SU-DHL-6 (cell line): ENCODE data around the gene OCEL1.

Experiments
- H2AFZ ChIP-seq: fragments of 200-600 bp; sonication (generic); 2 replicates; pipeline ENCODE4 v1.6.1; 2014; ENCODE audit warnings: low read depth, mild to moderate bottlenecking, moderate library complexity, mixed read lengths, antibody characterized with exemption, low read length; ENCODE audit not compliant: severe bottlenecking
- H3F3A ChIP-seq: fragments of 200-600 bp; shearing (Covaris generic); 2 replicates; pipeline ENCODE4 v1.6.0; 2016; ENCODE audit warnings: antibody characterized with exemption, mild to moderate bottlenecking; ENCODE audit not compliant: insufficient read depth
- H3K27ac ChIP-seq: fragments of 200-600 bp; sonication (generic); 2 replicates; pipeline ENCODE4 v1.5.1; 2016; ENCODE audit warnings: low read depth, mild to moderate bottlenecking, low read length, moderate library complexity, mixed read lengths
- H3K27me3 ChIP-seq: fragments of 200-600 bp; sonication (generic), shearing (Covaris generic); 2 replicates; pipeline ENCODE4 v1.6.0; 2014; ENCODE audit warnings: mild to moderate bottlenecking, low read length
- H3K36me3 ChIP-seq: fragments of 200-600 bp; sonication (generic); 2 replicates; pipeline ENCODE4 v1.6.1; 2014; ENCODE audit warnings: mild to moderate bottlenecking, low read length, mixed read lengths
- H3K4me2 ChIP-seq: fragments of 300-600, 200-600 bp; shearing (Covaris generic), sonication (generic); 2 replicates; pipeline ENCODE4 v1.6.0; 2014; ENCODE audit warnings: low read length, low read depth, mild to moderate bottlenecking; ENCODE audit not compliant: poor library complexity, severe bottlenecking
- H3K4me3 ChIP-seq: fragments of 200-600 bp; sonication (generic); 2 replicates; pipeline ENCODE4 v1.5.1; 2014; ENCODE audit warnings: antibody characterized with exemption, low read length, mild to moderate bottlenecking, mixed read lengths; ENCODE audit not compliant: insufficient read depth, poor library complexity, severe bottlenecking
- H3K79me2 ChIP-seq: fragments of 200-600 bp; sonication (generic); 2 replicates; pipeline ENCODE4 v1.6.1; 2014; ENCODE audit warnings: mild to moderate bottlenecking, low read length, moderate library complexity; ENCODE audit not compliant: insufficient read depth
- H3K9ac ChIP-seq: fragments of 200-600 bp; sonication (generic); 2 replicates; pipeline ENCODE4 v1.7.0; 2014; ENCODE audit warnings: mild to moderate bottlenecking, low read length
- H3K9me2 ChIP-seq: fragments of 200-600 bp; sonication (generic); replicated peaks from 2 replicates; pipeline ENCODE4 v1.6.1; 2014; ENCODE audit warnings: low read length; ENCODE audit not compliant: insufficient read depth
- H3K9me3 ChIP-seq: fragments of 200-600 bp; sonication (generic); 2 replicates; pipeline ENCODE4 v1.6.1; 2014; ENCODE audit warnings: low read length, mixed read lengths; ENCODE audit not compliant: insufficient read depth
- H4K20me1 ChIP-seq: fragments of 200-600 bp; sonication (generic); 2 replicates; pipeline ENCODE4 v1.6.1; 2014; ENCODE audit warnings: low read depth, mild to moderate bottlenecking, antibody characterized with exemption, low read length, moderate library complexity, mixed read lengths
- CTCF ChIP-seq: fragments of 200-600 bp; sonication (generic); IDR thresholded peaks from one replicate; pipeline ENCODE4 v1.5.1; 2017; ENCODE audit warnings: antibody characterized with exemption, mild to moderate bottlenecking, low read length, moderate library complexity; ENCODE audit not compliant: insufficient read depth, poor library complexity, severe bottlenecking
- EZH2phosphoT487 ChIP-seq: fragments of 200-600 bp; sonication (generic), shearing (Covaris generic); conservative IDR thresholded peaks from 2 replicates; pipeline ENCODE4 v1.6.1; 2018; ENCODE audit warnings: mild to moderate bottlenecking, antibody characterized with exemption, low read length, moderate library complexity, mixed read lengths

The OCEL1 gene

GRCh38 chr19:17226002-17226933, at the start of gene OCEL1:
OCEL1 (plus strand) TSS chr19:17226226; CDS start chr19:17226248, 22 bp downstream.
- Histone ChIP-seq H3K36me3 (no peaks in the 10 kb centered on the region), H3K9ac (peak within 1 kb of the TSS; percentile 75), H3K4me3 (peak within 1 kb of the TSS; percentile 65), H2AFZ (peak within 1 kb of the TSS; percentile 77), H3K79me2 (no peaks in the 10 kb centered on the region), H3F3A (no peaks in the 10 kb centered on the region), H3K9me3 (no peaks in the 10 kb centered on the region), H3K27ac (peak within 1 kb of the TSS; percentile 68), H3K9me2 (no peaks in the 10 kb centered on the region), H3K4me2 (peak within 1 kb of the TSS; percentile 82), H4K20me1 (no peaks in the 10 kb centered on the region), H3K27me3 (no peaks in the 10 kb centered on the region)
- no peak for TF ChIP-seq EZH2phosphoT487
- no peak for TF ChIP-seq CTCF

- Histone ChIP-seq H3K27me3 (no peaks in the 10 kb centered on the region), H3K9me3 (no peaks in the 10 kb centered on the region), H2AFZ (no peak overlapping the region), H3K79me2 (no peaks in the 10 kb centered on the region), H3K9ac (no peak overlapping the region), H3K36me3 (no peaks in the 10 kb centered on the region), H3F3A (no peaks in the 10 kb centered on the region), H3K9me2 (no peaks in the 10 kb centered on the region), H4K20me1 (no peaks in the 10 kb centered on the region), H3K4me2 (no peak overlapping the region), H3K4me3 (no peak overlapping the region), H3K27ac (no peak overlapping the region)
- TF ChIP-seq CTCF (no peak), EZH2phosphoT487 (no peak)
Measured at GRCh38 chr19:17178291-17178690, 47.7 kb upstream of the OCEL1 start.

GRCh38 chr19:17180997-17181702, 44.9 kb upstream of the OCEL1 start:
- H3K4me2 ChIP-seq: no peak overlapping the region
- H3F3A ChIP-seq: no peaks in the 10 kb centered on the region
- H3K9ac ChIP-seq: no peak overlapping the region
- no peaks in the 10 kb centered on the region for H3K79me2 ChIP-seq
- H3K36me3 ChIP-seq: no peaks in the 10 kb centered on the region
- H4K20me1 ChIP-seq: no peaks in the 10 kb centered on the region
- TF ChIP-seq EZH2phosphoT487 (no peak), CTCF (no peak)
- no peaks in the 10 kb centered on the region for H3K9me2 ChIP-seq
- H3K27ac ChIP-seq: no peak overlapping the region
- H3K4me3 ChIP-seq: no peak overlapping the region
- H3K27me3 ChIP-seq: no peaks in the 10 kb centered on the region
- no peak overlapping the region for H2AFZ ChIP-seq
- H3K9me3 ChIP-seq: no peaks in the 10 kb centered on the region
